Natural killer cell (primary cell): ENCODE measurements around the gene GRAP. TPM values are rescaled to one million over a fixed set of nuclear protein-coding genes. Genes with fewer than 3 reads are reported as not detected.

ENCODE experiments used
- ATAC-seq, 3 donors: fragments of 150-1000 bp in 2 of 3; fragments of 200-7000 bp in 1 of 3; cut with Tn5 transposase; 1 replicate in 1 of 3; 2 replicates in 2 of 3; pipeline ENCODE4 v1.10.0; 2021; ENCODE audit warnings: mild to moderate bottlenecking in 2 of 3, moderate library complexity in 2 of 3
- DNase-seq, 2 donors: peaks; one replicate each; pipeline versions ENCODE4 v3.0.0 to v3.0.0-alpha.2; 2013 to 2021; ENCODE audit warnings: mixed read lengths in 1 of 2
- H3K27ac ChIP-seq: one replicate; pipeline ENCODE4 v1.5.1; 2013; ENCODE audit warnings: mild to moderate bottlenecking, low read length
- H3K27me3 ChIP-seq: one replicate; pipeline ENCODE4 v1.6.1; 2013; ENCODE audit warnings: low read length; ENCODE audit not compliant: control insufficient read depth, insufficient read depth
- H3K36me3 ChIP-seq: one replicate; pipeline ENCODE4 v1.6.1; 2013; ENCODE audit warnings: low read length; ENCODE audit not compliant: control insufficient read depth, insufficient read depth
- H3K4me1 ChIP-seq: one replicate; pipeline ENCODE4 v1.6.1; 2013; ENCODE audit warnings: low read length; ENCODE audit not compliant: control insufficient read depth, insufficient read depth
- H3K4me3 ChIP-seq: one replicate; pipeline ENCODE4 v1.5.1; 2013; ENCODE audit warnings: low read length
- H3K9me3 ChIP-seq: one replicate; pipeline ENCODE4 v1.6.1; 2013; ENCODE audit warnings: low read length; ENCODE audit not compliant: control insufficient read depth, insufficient read depth
- H3K27ac Mint-ChIP-seq, 2 donors: one replicate each; pipeline ENCODE4 v1.8.0; 2022; ENCODE audit warnings: mild to moderate bottlenecking in 2 of 2, mixed read lengths in 2 of 2, moderate library complexity in 1 of 2
- H3K27me3 Mint-ChIP-seq, 2 donors: one replicate each; pipeline ENCODE4 v1.8.0; 2022; ENCODE audit warnings: low read depth in 2 of 2, mixed read lengths in 2 of 2
- H3K36me3 Mint-ChIP-seq: one replicate; pipeline ENCODE4 v1.8.0; 2022; ENCODE audit warnings: mixed read lengths
- H3K4me1 Mint-ChIP-seq, 2 donors: one replicate each; pipeline ENCODE4 v1.8.0; 2022; ENCODE audit warnings: mixed read lengths in 2 of 2
- H3K4me3 Mint-ChIP-seq: one replicate; pipeline ENCODE4 v1.8.0; 2022; ENCODE audit warnings: mild to moderate bottlenecking, moderate library complexity, mixed read lengths
- H3K9me3 Mint-ChIP-seq, 2 donors: one replicate each; pipeline ENCODE4 v1.8.0; 2022; ENCODE audit warnings: mixed read lengths in 2 of 2
- CTCF ChIP-seq: fragments of 200-600 bp; IDR thresholded peaks from one replicate; pipeline ENCODE4 v1.8.0; 2022; ENCODE audit warnings: antibody characterized with exemption
- WGBS: methylation state at CpG from one replicate; pipeline ENCODE4 v1.1.7; 2013; ENCODE audit warnings: missing lambda C conversion rate; ENCODE audit not compliant: insufficient coverage; 5-methylcytosine and 5-hydroxymethylcytosine counted together
- intact Hi-C: fragments of 100-400 bp; cut with micrococcal nuclease; formaldehyde crosslinking; loops from one replicate; pipeline ENCODE4 v1.14.2; 2022
- total RNA-seq, 4 donors: library from RNA; stranded (reverse); fragments of 120-200 nt in 1 of 4; gene quantifications; one replicate each; pipeline versions ENCODE4 v1.2.3 to v1.2.4, GENCODE V29; 2013 to 2022

GRAP gene
- total RNA-seq, 3 donors from 2014 or later (not counting 1 experiment from before 2014, with no cell fraction given) = 5.6 to 11.3 (median 7.1) TPM

GRCh38 chr17:19017401-19017800, 29.4 kb downstream of the GRAP start:
- 89% methylated on average over 12 of the region's 12 CpGs for WGBS
- no peak for ATAC-seq
- no peak for TF ChIP-seq CTCF
- no peaks in the 10 kb centered on the region for H3K9me3 Mint-ChIP-seq
- H3K27ac Mint-ChIP-seq = no peak overlapping the region
- H3K27ac ChIP-seq = no peak overlapping the region
- H3K36me3 Mint-ChIP-seq = no peaks in the 10 kb centered on the region
- no peak overlapping the region for H3K4me3 Mint-ChIP-seq
- H3K4me1 ChIP-seq = no peaks in the 10 kb centered on the region
- no peaks in the 10 kb centered on the region for H3K27me3 ChIP-seq
- H3K4me3 ChIP-seq = no peak overlapping the region
- no peaks in the 10 kb centered on the region for H3K9me3 ChIP-seq
- intact Hi-C loops = no loop called here
- peaks cover 0 to 3% of the 10 kb centered on the region in 2 donors for H3K4me1 Mint-ChIP-seq
- peaks cover 0 to 12% of the 10 kb centered on the region in 2 donors for H3K27me3 Mint-ChIP-seq
- DNase-seq = no peak
- H3K36me3 ChIP-seq = peaks cover 8% of the 10 kb centered on the region

- H3K9me3 Mint-ChIP-seq = no peaks in the 10 kb centered on the region
- H3K27ac ChIP-seq = no peak overlapping the region
Measured at GRCh38 chr17:19016881-19017280, 29.9 kb downstream of the GRAP start.

GRCh38 chr17:19016297-19016696, 30.5 kb downstream of the GRAP start:
- Histone ChIP-seq H3K4me1 (no peaks in the 10 kb centered on the region), H3K4me3 (no peak overlapping the region), H3K27ac (no peak overlapping the region), H3K27me3 (no peaks in the 10 kb centered on the region), H3K9me3 (no peaks in the 10 kb centered on the region), H3K36me3 (peaks cover under 1% of the 10 kb centered on the region)
- Mint-ChIP-seq H3K4me1 (peaks cover 0 to 3% of the 10 kb centered on the region in 2 donors), H3K27ac (no peak overlapping the region), H3K27me3 (peaks cover 0 to 12% of the 10 kb centered on the region in 2 donors), H3K36me3 (no peaks in the 10 kb centered on the region), H3K9me3 (no peaks in the 10 kb centered on the region), H3K4me3 (no peak overlapping the region)
- DNase-seq (no peak), ATAC-seq (no peak)
- WGBS = 94% methylated on average over 8 of the region's 8 CpGs
- intact Hi-C loops = no loop called here
- TF ChIP-seq CTCF = no peak

More at GRCh38 chr17:19016881-19017280, 29.9 kb downstream of the GRAP start:
- intact Hi-C loops = no loop called here
- Histone ChIP-seq H3K4me3 (no peak overlapping the region), H3K27me3 (no peaks in the 10 kb centered on the region), H3K4me1 (no peaks in the 10 kb centered on the region), H3K36me3 (peaks cover 6% of the 10 kb centered on the region), H3K9me3 (no peaks in the 10 kb centered on the region)
- ATAC-seq (no peak), DNase-seq (no peak)
- Mint-ChIP-seq H3K27ac (no peak overlapping the region), H3K4me3 (no peak overlapping the region), H3K36me3 (no peaks in the 10 kb centered on the region), H3K27me3 (peaks cover 0 to 12% of the 10 kb centered on the region in 2 donors), H3K4me1 (peaks cover 0 to 3% of the 10 kb centered on the region in 2 donors)
- 90% methylated on average over 7 of the region's 7 CpGs for WGBS
- TF ChIP-seq CTCF = no peak

GRCh38 chr17:19015428-19015827, 31.3 kb downstream of the GRAP start:
- Mint-ChIP-seq H3K4me3 (no peak overlapping the region), H3K9me3 (no peaks in the 10 kb centered on the region), H3K36me3 (no peaks in the 10 kb centered on the region), H3K27ac (no peak overlapping the region), H3K27me3 (peaks cover 0 to 12% of the 10 kb centered on the region in 2 donors), H3K4me1 (peaks cover 0 to 3% of the 10 kb centered on the region in 2 donors)
- 86% methylated on average over 7 of the region's 7 CpGs for WGBS
- no peaks in the 10 kb centered on the region for H3K36me3 ChIP-seq
- no peak overlapping the region for H3K27ac ChIP-seq
- intact Hi-C loops = no loop called here
- DNase-seq (no peak), ATAC-seq (no peak)
- no peak for TF ChIP-seq CTCF
- no peaks in the 10 kb centered on the region for H3K9me3 ChIP-seq
- H3K27me3 ChIP-seq = no peaks in the 10 kb centered on the region
- no peak overlapping the region for H3K4me3 ChIP-seq
- no peaks in the 10 kb centered on the region for H3K4me1 ChIP-seq
